Fibroblast of lung (primary cell): ENCODE data around the gene YJU2.

Experiments
- CTCF ChIP-seq, 2 donors: IDR thresholded peaks in 1 of 2; conservative IDR thresholded peaks in 1 of 2; 1 replicate in 1 of 2; 2 replicates in 1 of 2; pipeline ENCODE4 v1.5.1; 2011 to 2012; ENCODE audit warnings: low read length in 2 of 2, control low read depth in 1 of 2, inconsistent platforms in 1 of 2, low read depth in 1 of 2, mild to moderate bottlenecking in 1 of 2
- EZH2 ChIP-seq: IDR thresholded peaks from 2 replicates; pipeline ENCODE4 v1.5.1; 2012; ENCODE audit warnings: low read length, control low read depth, mild to moderate bottlenecking; ENCODE audit errors: missing control alignments

- TF ChIP-seq CTCF (conservative IDR thresholded peaks at IDR 0.05 in 1 of 2, IDR thresholded peaks at IDR 0.05 in 1 of 2; ENCODE audit: low read depth in 1 of 2, low read length in 2 of 2) (no peak), EZH2 (no peak)
Measured at GRCh38 chr19:4198467-4199126, 48.3 kb upstream of the YJU2 start.
